Liver (tissue), 3 donors: ENCODE measurements around the gene SIGLEC7.

Source experiments
- CTCF ChIP-seq: fragments of 150-350 bp; IDR thresholded peaks from 2 replicates; pipeline ENCODE4 v1.5.1; 2017; ENCODE audit warnings: improper control_type of control experiment, low read depth, low read length; ENCODE audit not compliant: missing input control
- EGR1 ChIP-seq, 2 donors: IDR thresholded peaks; 2 replicates each; pipeline ENCODE4 v1.6.1; 2016 to 2018; ENCODE audit warnings: antibody characterized with exemption in 2 of 2, low read depth in 2 of 2
- FOXA1 ChIP-seq: IDR thresholded peaks from 2 replicates; pipeline ENCODE4 v1.6.1; 2016; ENCODE audit warnings: antibody characterized with exemption
- GABPA ChIP-seq, 2 donors: IDR thresholded peaks in 1 of 2; conservative IDR thresholded peaks in 1 of 2; 2 replicates each; pipeline ENCODE4 v1.6.1; 2016; ENCODE audit warnings: antibody characterized with exemption in 2 of 2, mild to moderate bottlenecking in 1 of 2, moderate library complexity in 1 of 2
- JUND ChIP-seq, 2 donors: IDR thresholded peaks; 2 replicates each; pipeline ENCODE4 v1.6.1; 2016; ENCODE audit warnings: antibody characterized with exemption in 2 of 2
- MAX ChIP-seq: IDR thresholded peaks from 2 replicates; pipeline ENCODE4 v1.6.1; 2016; ENCODE audit warnings: antibody characterized with exemption
- REST ChIP-seq: IDR thresholded peaks from 2 replicates; pipeline ENCODE4 v1.6.1; 2016; ENCODE audit warnings: antibody characterized with exemption, mild to moderate bottlenecking
- RXRA ChIP-seq, 2 donors: IDR thresholded peaks; 2 replicates each; pipeline ENCODE4 v1.6.1; 2017 to 2018; ENCODE audit warnings: antibody characterized with exemption in 2 of 2, mild to moderate bottlenecking in 1 of 2
- TAF1 ChIP-seq: conservative IDR thresholded peaks from 2 replicates; pipeline ENCODE4 v1.6.1; 2016; ENCODE audit warnings: antibody characterized with exemption, mild to moderate bottlenecking
- YY1 ChIP-seq: IDR thresholded peaks from 2 replicates; pipeline ENCODE4 v1.6.1; 2016; ENCODE audit warnings: antibody characterized with exemption, mild to moderate bottlenecking
- donor health status: healthy.
- donor health status: healthy.

DNA sequence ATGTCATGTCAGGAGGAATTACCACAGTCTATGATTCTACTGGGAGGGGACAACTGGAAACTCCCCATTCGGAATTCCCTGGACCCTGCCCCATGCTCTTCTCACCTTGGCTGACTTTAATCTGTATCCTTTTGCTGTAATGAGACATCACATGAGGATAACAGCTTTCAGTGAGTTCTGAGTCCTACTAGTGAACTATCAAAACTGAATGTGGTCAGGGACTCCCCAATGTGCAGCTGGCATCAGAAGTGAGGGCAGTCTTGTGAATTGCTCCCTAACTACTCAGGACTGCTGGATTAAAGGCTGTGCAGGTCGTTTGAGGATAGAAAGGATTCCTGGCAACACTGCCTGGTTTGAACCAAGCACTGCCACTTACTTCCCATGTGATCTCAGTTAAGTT is 15.2 kb downstream of the SIGLEC7 start:
- TF ChIP-seq CTCF (no peak), EGR1 (IDR thresholded peaks at IDR 0.05; ENCODE audit: low read depth in 2 of 2) (no peak), JUND (IDR thresholded peaks at IDR 0.05) (no peak), YY1 (no peak), GABPA (IDR thresholded peaks at IDR 0.05 in 1 of 2, conservative IDR thresholded peaks at IDR 0.05 in 1 of 2) (no peak), TAF1 (no peak), REST (no peak), MAX (no peak), RXRA (IDR thresholded peaks at IDR 0.05) (no peak), FOXA1 (no peak)
